Dedifferentiated amniotic fluid mesenchymal stem cell (primary cell): Measurements from ENCODE around the gene SCUBE1.

Experiments used
- DNase-seq: peaks from one replicate; pipeline ENCODE4 v3.0.0-alpha.2; 2016; ENCODE audit errors: extremely low spot score

Gene SCUBE1

GRCh38 chr22:43199541-43199940 is 143.6 kb downstream of the SCUBE1 start:
- DNase-seq, result no peak

- DNase-seq, result no peak
Observed at GRCh38 chr22:43198936-43199335, 144.2 kb downstream of the SCUBE1 start.

- no peak for DNase-seq
Observed at GRCh38 chr22:43198126-43198525, 145.0 kb downstream of the SCUBE1 start.

GRCh38 chr22:43197271-43197941 is 145.8 kb downstream of the SCUBE1 start:
- DNase-seq, result no peak

- DNase-seq, result no peak
Observed at GRCh38 chr22:43191831-43192230, 151.3 kb downstream of the SCUBE1 start.

GRCh38 chr22:43188829-43189545 is 154.2 kb downstream of the SCUBE1 start:
- DNase-seq, result no peak

- DNase-seq, result peak; percentile 78
Observed at GRCh38 chr22:43187171-43188099, 155.7 kb downstream of the SCUBE1 start.

- DNase-seq, result no peak
Observed at GRCh38 chr22:43186272-43187170, 156.7 kb downstream of the SCUBE1 start, which contains the start of gene TTLL12. TTLL12 (minus strand) TSS chr22:43187134; CDS start chr22:43187069, 65 bp downstream.

- DNase-seq, result no peak
Observed at GRCh38 chr22:43185860-43186261, 157.3 kb downstream of the SCUBE1 start.

- DNase-seq, result no peak
Observed at GRCh38 chr22:43183496-43184277, 159.5 kb downstream of the SCUBE1 start.

- DNase-seq, result no peak
Observed at GRCh38 chr22:43182726-43183125, 160.4 kb downstream of the SCUBE1 start.

- no peak for DNase-seq
Observed at GRCh38 chr22:43182118-43182517, 161.1 kb downstream of the SCUBE1 start.

- no peak for DNase-seq
Observed at GRCh38 chr22:43181321-43182076, 161.7 kb downstream of the SCUBE1 start.

- DNase-seq, result no peak
Observed at GRCh38 chr22:43180670-43181069, 162.5 kb downstream of the SCUBE1 start.

GRCh38 chr22:43179911-43180195 is 163.3 kb downstream of the SCUBE1 start:
- DNase-seq, result no peak

GRCh38 chr22:43179146-43179910 is 163.8 kb downstream of the SCUBE1 start:
- DNase-seq, result no peak

- DNase-seq, result no peak
Observed at GRCh38 chr22:43177479-43177878, 165.7 kb downstream of the SCUBE1 start.

GRCh38 chr22:43176090-43176489 is 167.1 kb downstream of the SCUBE1 start:
- DNase-seq, result no peak

GRCh38 chr22:43174941-43175531 is 168.1 kb downstream of the SCUBE1 start:
- no peak for DNase-seq
